Measurements from ENCODE around the gene CENPK. TPM values are rescaled to one million over a fixed set of nuclear protein-coding genes. Genes with fewer than 3 reads are reported as not detected.

Gene CENPK
- total and polyA plus RNA-seq, 9 of the 15 experiments (the other 6 are each of a cell fraction or from before 2014, with no cell fraction given), result 30.8 to 134 (median 69.0) TPM

DNA sequence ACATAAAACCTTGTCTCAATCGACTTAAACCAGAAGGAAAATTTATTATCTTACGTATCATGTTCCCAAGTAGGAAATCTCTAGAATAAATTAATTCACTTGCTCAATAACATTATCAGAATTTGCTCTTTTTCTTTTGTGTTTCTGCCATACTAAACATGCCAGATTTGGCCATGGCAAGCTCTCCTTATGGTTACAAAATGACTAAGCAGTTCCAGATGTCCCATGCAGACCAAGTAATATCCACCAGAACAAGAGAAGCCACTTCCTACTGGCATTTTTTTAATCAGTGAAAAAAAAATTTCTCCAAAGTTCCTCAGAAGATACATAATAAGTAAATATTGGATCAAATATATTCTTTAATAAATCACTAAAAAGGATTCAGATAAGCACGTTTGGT lies 56.0 kb downstream of the CENPK start:
- WGBS (ENCODE audit: insufficient coverage, low coverage, missing lambda C conversion rate), result 69% methylated on average over 3 of the region's 3 CpGs
- H3K27ac ChIP-seq (ENCODE audit: extremely low read depth, low read depth, low read length), result no peak overlapping the region
- no peak for FAIRE-seq
- BruUV-seq (replicated peaks), result no TSS peak
- intact Hi-C loops (cut with micrococcal nuclease), result no loop called here
- H4K20me1 ChIP-seq (replicated peaks; ENCODE audit: control insufficient read depth, insufficient read depth, low read length), result no peaks in the 10 kb centered on the region
- no peak overlapping the region for H3K9ac ChIP-seq (ENCODE audit: insufficient read depth in 1 of 2, low read depth in 2 of 2, low read length in 2 of 2)
- H3K4me3 ChIP-seq, result no peak overlapping the region
- no peaks in the 10 kb centered on the region for H3K36me3 ChIP-seq (ENCODE audit: control insufficient read depth, insufficient read depth, low read length)
- no peak for ATAC-seq
- H3K4me1 ChIP-seq (replicated peaks in 1 of 2; ENCODE audit: control insufficient read depth in 2 of 2, insufficient read depth in 2 of 2, low read length in 2 of 2), result no peaks in the 10 kb centered on the region
- H3K4me2 ChIP-seq (ENCODE audit: insufficient read depth, low read length), result no peak overlapping the region
- H3K9me1 ChIP-seq (ENCODE audit: control insufficient read depth, insufficient read depth, low read length), result no peaks in the 10 kb centered on the region
- no peaks in the 10 kb centered on the region for H3K27me3 ChIP-seq (ENCODE audit: control insufficient read depth in 2 of 2, insufficient read depth in 2 of 2, low read length in 2 of 2)
- POLR2A ChIA-PET, result interaction anchor here (1.0 kb wide), 1 partner anchor 10 kb away, joined by 3 read pairs; no protein-coding TSS in a partner anchor
- no peaks in the 10 kb centered on the region for H3K79me2 ChIP-seq (ENCODE audit: control insufficient read depth, insufficient read depth, low read length)
- DNase-seq (ENCODE audit: extremely low read depth in 1 of 4, low spot score in 3 of 4), result no peak
- in situ Hi-C loops (cut with MboI), result no loop called here
- no peaks in the 10 kb centered on the region for H3K9me3 ChIP-seq (replicated peaks; ENCODE audit: control insufficient read depth, insufficient read depth, low read depth, low read length)
- CTCF ChIA-PET (ENCODE audit: low intra/inter-chr PET ratio), result no interaction called here
- no peak overlapping the region for H2AFZ ChIP-seq (ENCODE audit: low read depth, low read length)
- TF ChIP-seq CCAR2 (IDR thresholded peaks at IDR 0.05; ENCODE audit: low read depth, low read length) (no peak), ZNF324 (CRISPR knock-in tag; IDR thresholded peaks at IDR 0.05) (no peak), SPI1 (IDR thresholded peaks at IDR 0.05; ENCODE audit: borderline replicate concordance, low read depth, low read length) (no peak), CREBBP (IDR thresholded peaks at IDR 0.05; ENCODE audit: low read depth, low read length) (no peak), SRSF1 (IDR thresholded peaks at IDR 0.05; ENCODE audit: low read depth, low read length) (no peak), CHD4 (IDR thresholded peaks at IDR 0.05; ENCODE audit: insufficient read depth, insufficient replicate concordance, low read depth, low read length, poor library complexity, severe bottlenecking) (no peak), HDAC1 (IDR thresholded peaks at IDR 0.05) (no peak), HNRNPK (IDR thresholded peaks at IDR 0.05; ENCODE audit: low read depth, low read length, poor library complexity, severe bottlenecking) (no peak), RBM34 (IDR thresholded peaks at IDR 0.05; ENCODE audit: borderline replicate concordance, insufficient read depth, low read length) (no peak), PURB (CRISPR knock-in tag; IDR thresholded peaks at IDR 0.05; ENCODE audit: low read depth) (no peak), NFYB (IDR thresholded peaks at IDR 0.05; ENCODE audit: extremely low read depth, insufficient read length) (no peak), MYNN (IDR thresholded peaks at IDR 0.05) (no peak), MYNN (CRISPR knock-in tag; IDR thresholded peaks at IDR 0.05) (no peak), ZNF584 (CRISPR knock-in tag; IDR thresholded peaks at IDR 0.05; ENCODE audit: low read depth) (no peak), ZNF41 (CRISPR knock-in tag; conservative IDR thresholded peaks at IDR 0.05) (no peak)
- TF ChIP-seq, protein P1, sequence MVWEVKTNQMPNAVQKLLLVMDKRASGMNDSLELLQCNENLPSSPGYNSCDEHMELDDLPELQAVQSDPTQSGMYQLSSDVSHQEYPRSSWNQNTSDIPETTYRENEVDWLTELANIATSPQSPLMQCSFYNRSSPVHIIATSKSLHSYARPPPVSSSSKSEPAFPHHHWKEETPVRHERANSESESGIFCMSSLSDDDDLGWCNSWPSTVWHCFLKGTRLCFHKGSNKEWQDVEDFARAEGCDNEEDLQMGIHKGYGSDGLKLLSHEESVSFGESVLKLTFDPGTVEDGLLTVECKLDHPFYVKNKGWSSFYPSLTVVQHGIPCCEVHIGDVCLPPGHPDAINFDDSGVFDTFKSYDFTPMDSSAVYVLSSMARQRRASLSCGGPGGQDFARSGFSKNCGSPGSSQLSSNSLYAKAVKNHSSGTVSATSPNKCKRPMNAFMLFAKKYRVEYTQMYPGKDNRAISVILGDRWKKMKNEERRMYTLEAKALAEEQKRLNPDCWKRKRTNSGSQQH (CRISPR knock-in tag; IDR thresholded peaks at IDR 0.05), result no peak
- TF ChIP-seq, protein P2, sequence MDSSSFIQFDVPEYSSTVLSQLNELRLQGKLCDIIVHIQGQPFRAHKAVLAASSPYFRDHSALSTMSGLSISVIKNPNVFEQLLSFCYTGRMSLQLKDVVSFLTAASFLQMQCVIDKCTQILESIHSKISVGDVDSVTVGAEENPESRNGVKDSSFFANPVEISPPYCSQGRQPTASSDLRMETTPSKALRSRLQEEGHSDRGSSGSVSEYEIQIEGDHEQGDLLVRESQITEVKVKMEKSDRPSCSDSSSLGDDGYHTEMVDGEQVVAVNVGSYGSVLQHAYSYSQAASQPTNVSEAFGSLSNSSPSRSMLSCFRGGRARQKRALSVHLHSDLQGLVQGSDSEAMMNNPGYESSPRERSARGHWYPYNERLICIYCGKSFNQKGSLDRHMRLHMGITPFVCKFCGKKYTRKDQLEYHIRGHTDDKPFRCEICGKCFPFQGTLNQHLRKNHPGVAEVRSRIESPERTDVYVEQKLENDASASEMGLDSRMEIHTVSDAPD (CRISPR knock-in tag; IDR thresholded peaks at IDR 0.05), result no peak

All from K562 (cell line).